Measurements from ENCODE around the gene MAML3. TPM values are rescaled to one million over a fixed set of nuclear protein-coding genes. Genes with fewer than 3 reads are reported as not detected.

Gene MAML3
- total and polyA plus RNA-seq, 8 donors = 1.7 to 20.3 (median 8.4) TPM

- intact Hi-C loops (cut with DNase I; ENCODE audit: low total_unique reads) = no loop called here
- no peak for DNase-seq
- no peaks in the 10 kb centered on the region for H3K36me3 ChIP-seq
- no peak overlapping the region for H3K4me3 ChIP-seq
- no peaks in the 10 kb centered on the region for H3K9me3 ChIP-seq
- H3K4me1 ChIP-seq = peaks cover 0 to 49% (median 32%) of the 10 kb centered on the region in 4 donors
- 82 to 94% (median 87%) methylated on average over 7 of the region's 7 CpGs for WGBS, 5 donors
- H3K27ac ChIP-seq = peak overlapping the region in 2 of 5 donors; percentile 8 to 35
- TF ChIP-seq POLR2A (IDR thresholded peaks at IDR 0.05) (no peak), POLR2AphosphoS5 (IDR thresholded peaks at IDR 0.05) (no peak), EP300 (IDR thresholded peaks at IDR 0.05) (no peak), CTCF (IDR thresholded peaks at IDR 0.05) (no peak)
- H3K27me3 ChIP-seq = no peaks in the 10 kb centered on the region
Measured at GRCh38 chr4:139987502-139987850, 166.5 kb downstream of the MAML3 start.

GRCh38 chr4:139986689-139987501 lies 167.1 kb downstream of the MAML3 start:
- TF ChIP-seq CTCF (IDR thresholded peaks at IDR 0.05) (no peak), POLR2A (IDR thresholded peaks at IDR 0.05) (no peak), POLR2AphosphoS5 (IDR thresholded peaks at IDR 0.05) (no peak), EP300 (IDR thresholded peaks at IDR 0.05) (no peak)
- 48 to 67% (median 51%) methylated on average over 13 of the region's 13 CpGs for WGBS, 5 donors
- Histone ChIP-seq H3K27ac (peak overlapping the region in 3 of 5 donors; percentile 8 to 35 (median 32)), H3K27me3 (no peaks in the 10 kb centered on the region), H3K4me3 (no peak overlapping the region), H3K36me3 (no peaks in the 10 kb centered on the region), H3K4me1 (peaks cover 0 to 49% (median 35%) of the 10 kb centered on the region in 4 donors), H3K9me3 (no peaks in the 10 kb centered on the region)
- intact Hi-C loops (cut with DNase I; ENCODE audit: low total_unique reads) = no loop called here
- peak in 1 of 2 donors; percentile 67 for DNase-seq

- no peaks in the 10 kb centered on the region for H3K36me3 ChIP-seq
- no peak for TF ChIP-seq POLR2A (IDR thresholded peaks at IDR 0.05)
- no peak for TF ChIP-seq CTCF (IDR thresholded peaks at IDR 0.05)
- TF ChIP-seq EP300 (IDR thresholded peaks at IDR 0.05) = no peak
- TF ChIP-seq POLR2AphosphoS5 (IDR thresholded peaks at IDR 0.05) = no peak
- H3K27ac ChIP-seq = peak overlapping the region in 1 of 5 donors; percentile 8
- intact Hi-C loops (cut with DNase I; ENCODE audit: low total_unique reads) = no loop called here
- 48 to 78% (median 60%) methylated on average over 5 of the region's 5 CpGs for WGBS, 5 donors
- no peaks in the 10 kb centered on the region for H3K9me3 ChIP-seq
- H3K4me3 ChIP-seq = no peak overlapping the region
- H3K27me3 ChIP-seq = no peaks in the 10 kb centered on the region
- H3K4me1 ChIP-seq = peaks cover 0 to 50% (median 36%) of the 10 kb centered on the region in 4 donors
- no peak for DNase-seq
Measured at GRCh38 chr4:139986106-139986505, 167.9 kb downstream of the MAML3 start.

- no peak overlapping the region for H3K4me3 ChIP-seq
- DNase-seq = no peak
- intact Hi-C loops (cut with DNase I; ENCODE audit: low total_unique reads) = no loop called here
- H3K27me3 ChIP-seq = no peaks in the 10 kb centered on the region
- H3K36me3 ChIP-seq = no peaks in the 10 kb centered on the region
- no peak overlapping the region for H3K27ac ChIP-seq
- no peaks in the 10 kb centered on the region for H3K9me3 ChIP-seq
- H3K4me1 ChIP-seq = peaks cover 0 to 53% (median 36%) of the 10 kb centered on the region in 4 donors
- no peak for TF ChIP-seq POLR2AphosphoS5 (IDR thresholded peaks at IDR 0.05)
- TF ChIP-seq POLR2A (IDR thresholded peaks at IDR 0.05) = no peak
- TF ChIP-seq CTCF (IDR thresholded peaks at IDR 0.05) = no peak
- no peak for TF ChIP-seq EP300 (IDR thresholded peaks at IDR 0.05)
Measured at GRCh38 chr4:139985401-139985800, 168.6 kb downstream of the MAML3 start.
